ENCODE results near the gene ATF1. TPM values are rescaled to one million over a fixed set of nuclear protein-coding genes. Genes with fewer than 3 reads are reported as not detected.

The ATF1 gene
- polyA plus RNA-seq, 1 of the 3 experiments (the other 2 are of a cell fraction), result 34.2 TPM

GRCh38 chr12:50787618-50788017, 23.7 kb downstream of the ATF1 start:
- H3K36me3 ChIP-seq (replicated peaks in 1 of 2; ENCODE audit: control insufficient read depth in 1 of 2, insufficient read depth in 2 of 2, low read length in 1 of 2), result peaks cover 0 to 5% of the 10 kb centered on the region in 2 experiments
- no peak for DNase-seq
- H3K27ac ChIP-seq (ENCODE audit: low read depth in 2 of 2, low read length in 1 of 2), result no peak overlapping the region
- no peaks in the 10 kb centered on the region for H4K20me1 ChIP-seq (ENCODE audit: insufficient read depth)
- H3K9ac ChIP-seq, result no peak overlapping the region
- H3K4me1 ChIP-seq (ENCODE audit: control insufficient read depth in 1 of 2, insufficient read depth in 2 of 2, low read depth in 1 of 2, low read length in 1 of 2), result peaks cover 0 to 3% of the 10 kb centered on the region in 2 experiments; a peak in 1 of 4 replicates
- TF ChIP-seq RAD21 (IDR thresholded peaks at IDR 0.05; ENCODE audit: low read length) (no peak), IRF3 (IDR thresholded peaks at IDR 0.05; ENCODE audit: low read depth, low read length) (no peak), CTCF (IDR thresholded peaks at IDR 0.05) (no peak), EP300 (IDR thresholded peaks at IDR 0.05; ENCODE audit: borderline replicate concordance in 1 of 2, low read depth in 1 of 2, low read length in 1 of 2) (no peak), ELF1 (IDR thresholded peaks at IDR 0.05) (no peak), SMC3 (IDR thresholded peaks at IDR 0.05; ENCODE audit: low read depth, low read length) (no peak), SIN3A (IDR thresholded peaks at IDR 0.05; ENCODE audit: borderline replicate concordance, low read depth, low read length) (no peak), REST (IDR thresholded peaks at IDR 0.05; ENCODE audit: low read depth, low read length) (no peak), JUND (IDR thresholded peaks at IDR 0.05) (no peak)
- no peaks in the 10 kb centered on the region for H3K9me2 ChIP-seq
- H3K4me3 ChIP-seq (ENCODE audit: low read depth in 2 of 2, low read length in 1 of 2), result no peak overlapping the region
- WGBS (ENCODE audit: low lambda C conversion rate), result 95% methylated on average over 2 of the region's 2 CpGs
- H3K9me3 ChIP-seq, result no peaks in the 10 kb centered on the region
- peaks cover 20% of the 10 kb centered on the region; the same call in 1 of the 2 replicates for H3K79me2 ChIP-seq (ENCODE audit: insufficient read depth)
- ChIA-PET POLR2A (interaction anchor here (0.6 kb wide), 1 partner anchor 31 kb away, joined by 3 read pairs; no protein-coding TSS in a partner anchor), CTCF (interaction anchor here (1.4 kb wide), 1 partner anchor 22 kb away, joined by 4 read pairs; no protein-coding TSS in a partner anchor)
- H3F3A ChIP-seq (replicated peaks; ENCODE audit: insufficient read depth), result no peaks in the 10 kb centered on the region
- H3K4me2 ChIP-seq, result no peak overlapping the region
- no peak overlapping the region for H2AFZ ChIP-seq (ENCODE audit: low read depth)
- no peaks in the 10 kb centered on the region for H3K27me3 ChIP-seq (ENCODE audit: insufficient read depth)

GRCh38 chr12:50788561-50788960, 24.7 kb downstream of the ATF1 start:
- no peaks in the 10 kb centered on the region for H3F3A ChIP-seq (replicated peaks; ENCODE audit: insufficient read depth)
- peaks cover 0 to 3% of the 10 kb centered on the region in 2 experiments; a peak in 1 of 4 replicates for H3K4me1 ChIP-seq (ENCODE audit: control insufficient read depth in 1 of 2, insufficient read depth in 2 of 2, low read depth in 1 of 2, low read length in 1 of 2)
- 97% methylated on average over 3 of the region's 3 CpGs for WGBS (ENCODE audit: low lambda C conversion rate)
- peaks cover 0 to 5% of the 10 kb centered on the region in 2 experiments for H3K36me3 ChIP-seq (replicated peaks in 1 of 2; ENCODE audit: control insufficient read depth in 1 of 2, insufficient read depth in 2 of 2, low read length in 1 of 2)
- no peak overlapping the region for H3K4me2 ChIP-seq
- H4K20me1 ChIP-seq (ENCODE audit: insufficient read depth), result no peaks in the 10 kb centered on the region
- ChIA-PET POLR2A (no interaction called here), CTCF (interaction anchor here (1.4 kb wide), 1 partner anchor 23 kb away, joined by 4 read pairs; no protein-coding TSS in a partner anchor)
- peaks cover 16% of the 10 kb centered on the region for H3K79me2 ChIP-seq (ENCODE audit: insufficient read depth)
- no peak for DNase-seq
- H2AFZ ChIP-seq (ENCODE audit: low read depth), result no peak overlapping the region
- no peak overlapping the region for H3K4me3 ChIP-seq (ENCODE audit: low read depth in 2 of 2, low read length in 1 of 2)
- H3K27ac ChIP-seq (ENCODE audit: low read depth in 2 of 2, low read length in 1 of 2), result no peak overlapping the region
- no peaks in the 10 kb centered on the region for H3K9me2 ChIP-seq
- no peaks in the 10 kb centered on the region for H3K27me3 ChIP-seq (ENCODE audit: insufficient read depth)
- H3K9ac ChIP-seq, result no peak overlapping the region
- no peaks in the 10 kb centered on the region for H3K9me3 ChIP-seq
- TF ChIP-seq NRF1 (IDR thresholded peaks at IDR 0.05; ENCODE audit: low read depth, low read length) (no peak), RCOR1 (IDR thresholded peaks at IDR 0.05; ENCODE audit: low read length) (no peak), SIN3A (IDR thresholded peaks at IDR 0.05; ENCODE audit: borderline replicate concordance, low read depth, low read length) (no peak), MAX (IDR thresholded peaks at IDR 0.05; ENCODE audit: low read depth) (no peak), PBX3 (IDR thresholded peaks at IDR 0.05) (no peak), EZH2phosphoT487 (IDR thresholded peaks at IDR 0.05; ENCODE audit: borderline replicate concordance, low read depth) (no peak), TAF1 (IDR thresholded peaks at IDR 0.05; ENCODE audit: borderline replicate concordance, low read depth, low read length) (no peak), USF2 (IDR thresholded peaks at IDR 0.05; ENCODE audit: borderline replicate concordance, low read depth, low read length) (no peak), RFX5 (IDR thresholded peaks at IDR 0.05; ENCODE audit: low read length) (no peak), YY1 (IDR thresholded peaks at IDR 0.05; ENCODE audit: low read depth) (no peak)
